BE2C (cell line): ENCODE data around the gene MTHFS.

Experiments used
- DNase-seq: peaks from one replicate; pipeline ENCODE4 v3.0.0-alpha.2; 2020
- H3K27me3 ChIP-seq: fragments of 250-450 bp; sonication (Bioruptor Pico); 2 replicates; pipeline ENCODE4 v1.5.1; 2020; ENCODE audit warnings: mild to moderate bottlenecking
- H3K36me3 ChIP-seq: fragments of 250-450 bp; sonication (Bioruptor Pico); 2 replicates; pipeline ENCODE4 v1.5.1; 2020; ENCODE audit warnings: mild to moderate bottlenecking
- H3K4me1 ChIP-seq: fragments of 250-450 bp; sonication (Bioruptor Pico); 2 replicates; pipeline ENCODE4 v1.5.1; 2020
- H3K4me3 ChIP-seq: 2 replicates; pipeline ENCODE4 v1.5.1; 2011; ENCODE audit warnings: low read depth, low read length
- H3K9me3 ChIP-seq: fragments of 250-450 bp; sonication (Bioruptor Pico); 2 replicates; pipeline ENCODE4 v1.5.1; 2020
- TF ChIP-seq, protein P1 (sequence below): IDR thresholded peaks from 2 replicates; pipeline ENCODE4 v1.5.1; 2012; ENCODE audit warnings: mild to moderate bottlenecking, low read depth, low read length

The MTHFS gene

DNA sequence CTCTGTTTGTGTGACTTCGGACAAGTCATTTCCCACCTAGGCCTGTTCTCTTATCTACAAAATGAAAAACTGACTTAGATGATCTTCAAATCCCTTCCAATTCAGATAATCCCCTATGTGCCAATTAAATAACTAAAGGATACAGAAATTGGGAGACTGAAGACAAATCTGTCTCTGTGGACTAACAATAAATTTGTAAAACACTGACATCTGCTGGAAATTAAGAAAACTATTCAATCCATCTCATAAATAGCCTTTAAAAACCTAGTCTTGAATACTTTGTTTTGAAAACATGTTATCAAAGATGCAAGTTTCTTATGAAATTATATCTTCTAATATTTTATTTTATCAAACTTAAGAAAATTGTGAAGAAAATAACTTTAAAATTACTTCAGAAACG, 38.3 kb downstream of the MTHFS start:
- Histone ChIP-seq H3K4me1 (peaks cover 4% of the 10 kb centered on the region; the same call in 1 of the 2 replicates), H3K27me3 (no peaks in the 10 kb centered on the region), H3K4me3 (no peak overlapping the region), H3K36me3 (no peaks in the 10 kb centered on the region), H3K9me3 (no peaks in the 10 kb centered on the region)
- TF ChIP-seq, protein P1, sequence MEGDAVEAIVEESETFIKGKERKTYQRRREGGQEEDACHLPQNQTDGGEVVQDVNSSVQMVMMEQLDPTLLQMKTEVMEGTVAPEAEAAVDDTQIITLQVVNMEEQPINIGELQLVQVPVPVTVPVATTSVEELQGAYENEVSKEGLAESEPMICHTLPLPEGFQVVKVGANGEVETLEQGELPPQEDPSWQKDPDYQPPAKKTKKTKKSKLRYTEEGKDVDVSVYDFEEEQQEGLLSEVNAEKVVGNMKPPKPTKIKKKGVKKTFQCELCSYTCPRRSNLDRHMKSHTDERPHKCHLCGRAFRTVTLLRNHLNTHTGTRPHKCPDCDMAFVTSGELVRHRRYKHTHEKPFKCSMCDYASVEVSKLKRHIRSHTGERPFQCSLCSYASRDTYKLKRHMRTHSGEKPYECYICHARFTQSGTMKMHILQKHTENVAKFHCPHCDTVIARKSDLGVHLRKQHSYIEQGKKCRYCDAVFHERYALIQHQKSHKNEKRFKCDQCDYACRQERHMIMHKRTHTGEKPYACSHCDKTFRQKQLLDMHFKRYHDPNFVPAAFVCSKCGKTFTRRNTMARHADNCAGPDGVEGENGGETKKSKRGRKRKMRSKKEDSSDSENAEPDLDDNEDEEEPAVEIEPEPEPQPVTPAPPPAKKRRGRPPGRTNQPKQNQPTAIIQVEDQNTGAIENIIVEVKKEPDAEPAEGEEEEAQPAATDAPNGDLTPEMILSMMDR, result peak; percentile 38
- DNase-seq, result no peak

GRCh38 chr15:79853492-79854328, 43.1 kb downstream of the MTHFS start:
- Histone ChIP-seq H3K36me3 (no peaks in the 10 kb centered on the region), H3K4me1 (peaks cover 7% of the 10 kb centered on the region; the same call in 1 of the 2 replicates), H3K4me3 (peak overlapping the region; percentile 31), H3K9me3 (no peaks in the 10 kb centered on the region), H3K27me3 (no peaks in the 10 kb centered on the region)
- peak; percentile 82 for DNase-seq
- TF ChIP-seq, protein P1, result peak; percentile 100

DNA sequence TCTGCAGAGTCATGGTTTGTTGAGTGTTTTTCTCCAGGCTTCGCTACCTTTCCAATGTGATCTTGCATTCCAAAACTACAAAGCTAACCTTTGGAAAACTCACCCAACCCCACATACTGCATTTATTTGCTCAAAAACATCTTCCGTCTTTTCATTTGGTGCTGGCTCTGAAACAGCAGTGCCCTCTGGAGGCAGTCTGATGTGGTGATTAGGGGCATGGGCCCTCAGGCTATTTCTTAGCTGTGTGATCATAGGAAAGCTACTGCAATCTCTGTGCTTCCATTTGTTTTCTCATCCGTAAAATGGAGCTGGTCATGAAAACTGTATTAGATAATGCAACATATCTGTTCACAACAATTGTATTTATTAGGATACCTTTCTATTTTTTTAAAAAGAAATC, 47.0 kb downstream of the MTHFS start:
- DNase-seq, result peak; percentile 64
- Histone ChIP-seq H3K4me1 (peaks cover 7% of the 10 kb centered on the region; the same call in 1 of the 2 replicates), H3K4me3 (no peak overlapping the region), H3K9me3 (no peaks in the 10 kb centered on the region), H3K27me3 (no peaks in the 10 kb centered on the region), H3K36me3 (no peaks in the 10 kb centered on the region)
- TF ChIP-seq, protein P1, result peak; percentile 83

DNA sequence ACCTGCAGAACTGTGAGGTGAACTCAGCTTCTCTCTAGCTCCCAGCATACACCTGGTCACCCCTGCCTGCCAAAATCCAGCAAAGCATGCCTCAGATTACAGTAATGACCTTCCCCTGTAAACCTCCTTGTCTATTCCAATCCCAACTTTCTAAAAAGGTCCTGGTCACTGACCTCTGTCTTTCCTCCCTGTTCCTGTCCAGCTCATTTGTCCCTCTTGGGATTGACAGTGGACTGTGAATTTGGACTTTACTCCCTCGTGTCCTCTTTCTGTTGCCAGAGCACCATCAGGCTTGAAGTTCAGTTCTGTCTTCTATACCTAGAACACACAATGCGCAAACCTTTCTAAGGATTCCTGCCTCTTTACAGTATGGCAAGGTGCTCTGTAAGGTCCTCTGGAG, 50.3 kb downstream of the MTHFS start:
- H3K9me3 ChIP-seq, result no peaks in the 10 kb centered on the region
- no peak for DNase-seq
- TF ChIP-seq, protein P1, result no peak
- H3K4me1 ChIP-seq, result peaks cover 3% of the 10 kb centered on the region; the same call in 1 of the 2 replicates
- H3K36me3 ChIP-seq, result no peaks in the 10 kb centered on the region
- H3K4me3 ChIP-seq, result no peak overlapping the region
- H3K27me3 ChIP-seq, result no peaks in the 10 kb centered on the region

DNA sequence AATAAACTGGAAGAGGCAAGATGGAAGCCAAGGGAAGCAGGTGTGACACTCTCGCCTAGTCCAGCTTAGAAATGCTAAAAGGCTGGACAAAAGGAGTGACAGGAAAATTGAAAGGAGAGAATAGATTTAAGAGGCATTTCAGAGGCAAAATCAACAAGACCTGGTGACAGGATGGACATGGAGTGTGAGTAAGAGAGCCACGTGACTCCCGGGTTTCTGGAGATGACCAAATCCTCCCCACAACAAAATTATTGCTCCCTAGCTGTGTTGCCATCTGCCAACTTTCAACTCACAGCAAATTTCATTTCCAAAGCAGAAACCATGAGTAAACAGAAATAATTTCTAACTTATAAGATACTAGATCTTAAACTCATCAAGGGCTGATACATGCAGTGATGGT, 52.6 kb downstream of the MTHFS start:
- Histone ChIP-seq H3K9me3 (no peaks in the 10 kb centered on the region), H3K36me3 (no peaks in the 10 kb centered on the region; the same call in 1 of the 2 replicates), H3K4me3 (no peak overlapping the region), H3K4me1 (no peaks in the 10 kb centered on the region), H3K27me3 (no peaks in the 10 kb centered on the region)
- TF ChIP-seq, protein P1, result no peak
- DNase-seq, result no peak

DNA sequence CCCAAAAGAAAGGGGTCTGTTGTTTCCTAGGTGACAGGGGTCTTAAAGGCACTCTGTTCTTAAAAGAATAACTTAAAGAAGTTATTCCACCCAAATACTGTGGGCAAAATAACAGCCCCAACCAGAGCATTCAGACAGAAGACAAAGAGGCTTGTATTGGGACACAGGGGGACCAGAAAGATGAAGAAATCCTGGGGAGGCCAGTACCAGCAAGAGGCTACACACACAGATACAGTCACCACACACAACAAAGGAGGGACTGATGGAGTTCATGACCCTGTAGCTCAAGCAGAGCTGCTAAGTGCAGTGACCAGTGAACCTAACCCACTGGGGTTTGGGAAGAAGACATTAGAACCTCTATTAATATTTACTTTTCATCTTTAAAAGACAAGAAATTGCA, 59.0 kb downstream of the MTHFS start:
- H3K27me3 ChIP-seq, result no peaks in the 10 kb centered on the region
- no peaks in the 10 kb centered on the region for H3K9me3 ChIP-seq
- DNase-seq, result no peak
- no peaks in the 10 kb centered on the region; the same call in 1 of the 2 replicates for H3K36me3 ChIP-seq
- TF ChIP-seq, protein P1, result no peak
- H3K4me3 ChIP-seq, result no peak overlapping the region
- no peaks in the 10 kb centered on the region for H3K4me1 ChIP-seq
